HepG2 (cell line): Measurements from ENCODE around the gene LGR6. TPM values are rescaled to one million over a fixed set of nuclear protein-coding genes. Genes with fewer than 3 reads are reported as not detected.

Experiments
- ATM ChIP-seq: fragments of 450-650 bp; IDR thresholded peaks from 2 replicates; pipeline ENCODE4 v1.7.1; 2017; ENCODE audit warnings: mild to moderate bottlenecking, borderline replicate concordance
- CBX2 ChIP-seq, 2 experiments: fragments of 200-600 bp in 1 of 2; sonication (generic); formaldehyde crosslinking in 1 of 2; IDR thresholded peaks; 2 replicates each; pipeline versions ENCODE4 v1.7.0 to v1.8.1; 2018 to 2022; ENCODE audit warnings: low read depth in 2 of 2, low read length in 1 of 2, mild to moderate bottlenecking in 1 of 2, missing genetic modification reagents in 1 of 2
- CC2D1A ChIP-seq: sonication (generic); formaldehyde crosslinking; IDR thresholded peaks from 2 replicates; pipeline ENCODE4 v1.8.1; 2023; ENCODE audit warnings: mild to moderate bottlenecking, missing genetic modification reagents
- DMTF1 ChIP-seq: sonication (generic); formaldehyde crosslinking; IDR thresholded peaks from 2 replicates; pipeline ENCODE4 v1.4.0; 2020; ENCODE audit warnings: mild to moderate bottlenecking, missing genetic modification reagents
- GPN1 ChIP-seq: sonication (generic); formaldehyde crosslinking; IDR thresholded peaks from 2 replicates; pipeline ENCODE4 v1.5.1; 2020; ENCODE audit warnings: missing genetic modification reagents, borderline replicate concordance
- HNF4G ChIP-seq, 2 experiments: sonication (generic) in 1 of 2; formaldehyde crosslinking in 1 of 2; IDR thresholded peaks; 2 replicates each; pipeline versions ENCODE4 v1.4.0 to v1.6.1; 2011 to 2020; ENCODE audit warnings: borderline replicate concordance in 2 of 2, low read depth in 2 of 2, mild to moderate bottlenecking in 2 of 2, low read length in 1 of 2, missing genetic modification reagents in 1 of 2, moderate library complexity in 1 of 2
- KLF9 ChIP-seq: IDR thresholded peaks from 2 replicates; pipeline ENCODE4 v1.6.1; 2016; ENCODE audit warnings: low read depth
- MIER2 ChIP-seq: IDR thresholded peaks from 2 replicates; pipeline ENCODE4 v1.6.1; 2016; ENCODE audit warnings: missing biosample characterization, missing genetic modification reagents
- NFATC3 ChIP-seq: sonication (generic); formaldehyde crosslinking; IDR thresholded peaks from 2 replicates; pipeline ENCODE4 v1.5.1; 2020; ENCODE audit warnings: mild to moderate bottlenecking, missing genetic modification reagents
- RFXANK ChIP-seq: IDR thresholded peaks from 2 replicates; pipeline ENCODE4 v1.6.1; 2016
- RNF2 ChIP-seq: fragments of 450-650 bp; conservative IDR thresholded peaks from 2 replicates; pipeline ENCODE4 v1.6.1; 2016; ENCODE audit warnings: low read depth
- SALL1 ChIP-seq: sonication (generic); formaldehyde crosslinking; IDR thresholded peaks from 2 replicates; pipeline ENCODE4 v1.8.0; 2022; ENCODE audit warnings: mild to moderate bottlenecking, missing genetic modification reagents
- SKIL ChIP-seq: sonication (generic); formaldehyde crosslinking; IDR thresholded peaks from 2 replicates; pipeline ENCODE4 v1.8.0; 2022; ENCODE audit warnings: missing genetic modification reagents, mild to moderate bottlenecking, moderate library complexity, borderline replicate concordance
- YY1 ChIP-seq: IDR thresholded peaks from 2 replicates; pipeline ENCODE4 v1.6.1; 2011; ENCODE audit warnings: low read length, low read depth, moderate library complexity, mild to moderate bottlenecking; ENCODE audit not compliant: insufficient read depth, insufficient replicate concordance
- ZBTB3 ChIP-seq: sonication (generic); formaldehyde crosslinking; IDR thresholded peaks from 2 replicates; pipeline ENCODE4 v1.4.0; 2020; ENCODE audit warnings: low read depth, mild to moderate bottlenecking, moderate library complexity, missing genetic modification reagents, borderline replicate concordance
- ZKSCAN5 ChIP-seq: sonication (generic); formaldehyde crosslinking; IDR thresholded peaks from 2 replicates; pipeline ENCODE4 v1.5.1; 2020; ENCODE audit warnings: mild to moderate bottlenecking, missing genetic modification reagents
- ZNF136 ChIP-seq: sonication (generic); formaldehyde crosslinking; IDR thresholded peaks from 2 replicates; pipeline ENCODE4 v1.8.1; 2022; ENCODE audit warnings: low read depth, mild to moderate bottlenecking, moderate library complexity, missing genetic modification reagents
- ZNF253 ChIP-seq: sonication (generic); formaldehyde crosslinking; IDR thresholded peaks from 2 replicates; pipeline ENCODE4 v1.8.0; 2022; ENCODE audit warnings: mild to moderate bottlenecking, missing genetic modification reagents, borderline replicate concordance
- ZNF292 ChIP-seq: sonication (generic); formaldehyde crosslinking; IDR thresholded peaks from 2 replicates; pipeline ENCODE4 v1.8.1; 2022; ENCODE audit warnings: mild to moderate bottlenecking, low read depth, missing genetic modification reagents, borderline replicate concordance
- ZNF512B ChIP-seq: sonication (generic); formaldehyde crosslinking; IDR thresholded peaks from 2 replicates; pipeline ENCODE4 v1.5.1; 2020; ENCODE audit warnings: missing genetic modification reagents, mild to moderate bottlenecking, borderline replicate concordance
- polyA plus RNA-seq, 8 experiments: library from polyadenylated mRNA; depleted of rRNA in 3 of 8; stranded (reverse) in 7 of 8; unstranded in 1 of 8; fragments of >200 nt; fragmentation: Illumina TruSeq in 4 of 8; extraction: Trizol in 4 of 8; gene quantifications; 2 replicates each; pipeline versions ENCODE4 v1.2.1 to v1.2.3, GENCODE V29; 2011 to 2016; ENCODE audit warnings: low read depth in 4 of 8, missing spikeins in 1 of 8, mixed read lengths in 1 of 8; ENCODE audit not compliant: insufficient read depth in 1 of 8
- total RNA-seq, 5 experiments: library from RNA; depleted of rRNA; stranded (reverse); fragments of >200 nt; fragmentation: Illumina TruSeq; extraction: Trizol; gene quantifications; 2 replicates each; pipeline ENCODE4 v1.2.3, GENCODE V29; 2016; ENCODE audit warnings: low read depth in 1 of 5

Gene LGR6
- total and polyA plus RNA-seq, 2 of the 13 experiments (the other 11 are each of a cell fraction or from before 2014, with no cell fraction given), result 0.07 TPM; not detected in 1

GRCh38 chr1:202317941-202318925 is 124.6 kb downstream of the LGR6 start (continued):
- TF ChIP-seq ZNF136 (no peak), ZNF292 (0 out of 2 replicates have a peak, but pooled peaks have one; percentile 33), SKIL (CRISPR knock-in tag) (0 out of 2 replicates have a peak, but pooled peaks have one; percentile 57), KLF9 (CRISPR knock-in tag) (no peak), YY1 (no peak), MIER2 (no peak), DMTF1 (CRISPR knock-in tag) (no peak), RFXANK (CRISPR knock-in tag) (no peak), ZKSCAN5 (CRISPR knock-in tag) (no peak), NFATC3 (CRISPR knock-in tag) (no peak), SALL1 (peak; percentile 41; the same call in 1 of the 2 replicates), HNF4G (IDR thresholded peaks at IDR 0.05; ENCODE audit: borderline replicate concordance, low read depth, low read length) (peak; percentile 63), HNF4G (CRISPR knock-in tag; IDR thresholded peaks at IDR 0.05; ENCODE audit: borderline replicate concordance, low read depth) (peak; percentile 79; the same call in 1 of the 2 replicates), ZNF512B (0 out of 2 replicates have a peak, but pooled peaks have one; percentile 39), GPN1 (no peak), CBX2 (IDR thresholded peaks at IDR 0.05; ENCODE audit: low read depth, low read length) (no peak), CBX2 (CRISPR knock-in tag; IDR thresholded peaks at IDR 0.05; ENCODE audit: low read depth) (no peak), CC2D1A (CRISPR knock-in tag) (no peak), ZBTB3 (CRISPR knock-in tag) (no peak), RNF2 (no peak), ATM (no peak), ZNF253 (CRISPR knock-in tag) (no peak)
